Stimulated activated CD8-positive, alpha-beta memory T cell treated with anti-CD3 and anti-CD28 coated beads, Interleukin-12 subunit alpha, Interleukin-12 subunit beta, amount 100 ng/mL, for 24 hours (primary cell): ENCODE data around the gene FAM210A.
"Not testable (repeated sequence)": the region's sequence is repeated elsewhere in the genome, so short reads cannot be mapped to it uniquely, and the experiment has no call there.

Source experiments
- DNase-seq: peaks from one replicate; pipeline ENCODE4 v3.0.0-alpha.2; 2020; ENCODE audit errors: extremely low read depth

FAM210A gene

DNA sequence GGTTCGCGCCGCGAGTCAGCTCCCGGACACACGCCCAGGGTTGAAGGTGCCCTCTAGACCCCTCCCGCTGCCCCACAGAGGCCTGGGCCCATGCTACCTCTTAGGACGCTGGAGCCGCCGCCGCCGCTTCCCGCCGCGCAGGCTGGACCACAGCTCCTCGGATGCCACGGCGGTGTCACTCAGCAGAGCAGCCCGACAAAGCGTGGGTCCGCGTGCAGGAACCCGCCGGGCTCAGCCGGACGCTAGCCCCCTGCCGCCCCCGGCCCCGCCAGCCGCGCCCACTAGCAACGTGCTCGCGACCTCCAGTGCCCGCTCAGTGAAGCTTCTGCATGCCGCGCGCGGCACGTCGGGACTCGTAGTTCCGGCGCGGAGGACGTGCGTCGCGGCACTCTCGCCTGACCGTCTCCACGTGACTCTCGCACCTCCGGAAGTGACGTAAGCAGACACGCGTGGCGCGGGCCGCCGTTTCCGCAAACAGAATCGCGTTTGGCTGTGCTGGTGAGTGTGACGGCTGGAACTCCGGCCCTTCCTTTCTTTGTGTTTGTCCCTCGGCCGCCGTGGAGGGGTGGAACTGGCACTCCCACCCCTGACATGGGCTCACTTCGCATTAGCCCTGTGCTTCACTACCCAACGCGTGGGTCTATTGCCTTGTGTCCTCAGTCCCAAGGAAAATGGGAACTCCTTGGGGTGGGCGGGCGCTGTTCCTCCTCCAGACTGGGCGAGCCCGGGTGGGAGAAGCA lies at the start of gene FAM210A, which contains the start of gene RNMT:
TSS of gene FAM210A (minus strand) at position 327 of the 740 bp plus-strand sequence. CDS start 44,481 bp downstream, outside the sequence.
TSS of gene RNMT (plus strand) at position 442 of the 740 bp plus-strand sequence. CDS start 4,845 bp downstream, outside the sequence.
- peak; percentile 85 for DNase-seq

GRCh38 chr18:13775058-13775457 lies 48.7 kb upstream of the FAM210A start:
- DNase-seq = no peak

GRCh38 chr18:13762690-13763439 lies 36.5 kb upstream of the FAM210A start:
- DNase-seq = no peak

GRCh38 chr18:13760047-13760446 lies 33.7 kb upstream of the FAM210A start:
- DNase-seq = no peak

DNA sequence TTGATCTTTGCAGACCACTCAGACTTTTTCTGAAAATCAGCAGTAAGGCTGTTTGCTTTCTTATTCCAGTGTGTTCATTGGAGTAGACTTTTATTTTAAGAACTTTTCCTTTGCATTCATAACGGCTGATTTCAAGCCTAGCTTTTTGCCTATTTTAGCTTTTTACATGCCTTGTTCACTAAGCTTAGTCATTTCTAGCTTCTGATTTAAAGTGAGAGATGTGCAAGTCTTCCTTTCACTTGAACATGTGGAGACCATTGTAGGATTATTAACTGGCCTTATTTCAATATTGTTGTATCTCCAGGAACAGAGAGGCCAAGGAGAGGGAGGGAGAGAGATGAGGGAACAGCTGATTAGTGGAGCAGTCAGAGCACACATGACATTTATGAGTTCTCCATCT lies 32.3 kb upstream of the FAM210A start:
- DNase-seq = no peak

GRCh38 chr18:13756671-13757070 lies 30.3 kb upstream of the FAM210A start:
- no peak for DNase-seq

GRCh38 chr18:13756261-13756660 lies 29.9 kb upstream of the FAM210A start:
- DNase-seq = no peak

DNA sequence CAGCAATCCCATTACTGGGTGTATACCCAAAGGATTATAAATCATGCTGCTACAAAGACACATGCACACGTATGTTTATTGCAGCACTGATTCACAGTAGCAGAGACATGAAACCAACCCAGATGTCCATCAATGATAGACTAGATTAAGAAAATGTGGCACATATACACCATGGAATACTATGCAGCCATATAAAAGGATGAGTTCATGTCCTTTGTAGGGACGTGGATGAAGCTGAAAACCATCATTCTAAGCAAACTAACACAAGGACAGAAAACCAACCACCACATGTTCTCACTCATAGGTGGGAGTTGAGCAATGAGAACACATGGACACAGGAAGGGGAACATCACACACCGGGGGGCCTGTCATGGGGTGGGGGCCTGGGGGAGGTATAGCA lies 25.2 kb upstream of the FAM210A start:
- not testable (repeated sequence) for DNase-seq

DNA sequence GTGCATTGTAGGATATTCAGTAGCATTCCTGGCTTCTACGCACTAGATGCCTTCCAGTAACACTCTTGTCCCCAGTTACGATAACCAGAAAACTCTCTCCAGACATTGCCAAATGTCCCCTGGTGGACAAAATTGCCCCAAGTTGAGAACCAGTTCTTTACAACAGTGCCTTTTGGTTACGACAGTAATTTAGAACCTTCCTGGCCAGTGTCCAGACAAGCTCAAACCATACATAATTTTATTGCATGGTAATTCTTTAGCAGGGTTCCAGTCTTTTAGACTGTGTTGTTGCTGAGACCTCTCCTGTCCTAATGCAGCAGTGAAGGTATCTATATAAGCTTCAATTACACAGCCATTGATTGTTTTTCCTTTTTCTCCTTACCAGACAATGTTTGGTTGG lies 20.3 kb upstream of the FAM210A start:
- DNase-seq = no peak

GRCh38 chr18:13745696-13746095 lies 19.3 kb upstream of the FAM210A start:
- no peak for DNase-seq

- DNase-seq = no peak
These were observed 9.3 kb upstream of the FAM210A start for GRCh38 chr18:13735681-13736080.

DNA sequence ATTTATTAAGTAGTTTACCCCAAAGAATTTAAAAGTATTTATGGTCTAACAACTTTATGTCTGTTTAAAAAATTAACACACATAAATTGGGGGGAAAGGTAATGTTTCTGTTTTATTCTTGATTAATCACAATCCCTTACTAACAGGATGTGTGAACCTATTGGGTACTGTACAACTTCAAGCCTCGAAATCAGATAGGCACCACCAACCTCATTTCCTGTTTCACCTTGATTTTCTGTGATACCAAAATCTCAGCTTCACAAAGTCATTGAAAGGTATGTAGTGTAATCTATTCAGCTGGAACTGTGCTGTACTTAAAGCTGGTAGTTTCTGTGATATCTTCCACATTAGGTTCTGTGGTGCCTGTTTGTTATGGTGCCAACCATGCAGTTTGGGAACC lies 4.1 kb upstream of the FAM210A start:
- DNase-seq = no peak

DNA sequence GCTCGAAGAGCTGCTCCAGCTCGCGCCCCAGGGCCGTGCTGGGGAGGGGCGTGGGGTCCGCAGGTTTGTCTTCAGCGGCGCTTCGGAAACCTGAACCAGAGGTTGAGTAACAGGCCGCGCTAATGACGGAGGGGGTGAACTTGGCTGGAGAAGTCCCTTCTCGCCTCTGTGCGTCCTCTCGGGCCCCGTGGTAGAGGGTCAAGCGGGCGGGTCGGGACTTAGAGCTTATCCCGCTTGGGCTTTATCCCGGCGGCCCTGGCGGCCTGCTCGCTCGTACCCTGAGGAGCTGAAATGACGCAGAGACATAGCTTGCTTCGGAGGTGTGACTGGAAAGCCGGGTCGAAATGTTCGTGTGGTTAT lies 594 bp upstream of the FAM210A start:
- DNase-seq = peak; percentile 11

DNA sequence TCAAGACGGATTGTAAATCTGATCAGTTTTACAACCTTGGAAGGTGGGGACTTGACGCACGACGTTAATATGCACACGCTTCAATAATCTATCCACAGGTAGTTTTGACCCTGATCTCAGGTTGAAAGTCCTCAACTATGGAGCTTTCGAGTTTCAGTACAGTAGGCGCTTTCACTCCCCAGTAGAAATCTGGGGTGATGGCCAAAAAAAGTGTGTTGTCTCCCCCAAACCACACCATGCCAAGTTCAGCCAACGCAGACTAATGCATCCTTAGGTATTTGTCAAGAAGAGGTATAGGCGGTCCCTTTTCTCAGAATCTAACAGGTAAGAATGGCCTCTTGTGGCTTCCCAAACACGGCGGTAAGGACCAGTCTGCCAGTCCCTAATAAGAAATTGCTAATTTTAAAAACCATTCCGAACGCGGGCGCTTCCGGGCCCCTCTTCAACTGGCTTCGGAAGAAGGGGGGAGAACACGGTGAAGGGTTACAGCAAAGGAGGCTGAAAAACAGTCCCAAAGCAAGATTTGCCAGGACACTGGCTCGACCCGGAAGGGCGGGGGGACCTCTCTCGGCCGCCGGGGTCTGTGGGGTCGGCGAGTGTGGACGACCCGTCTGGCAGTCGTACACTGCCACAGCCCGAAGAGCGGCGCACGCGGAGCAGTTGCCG lies 659 bp downstream of the FAM210A start:
- DNase-seq = no peak

- DNase-seq = no peak
These were observed 5.5 kb downstream of the FAM210A start for GRCh38 chr18:13720847-13721246.

DNA sequence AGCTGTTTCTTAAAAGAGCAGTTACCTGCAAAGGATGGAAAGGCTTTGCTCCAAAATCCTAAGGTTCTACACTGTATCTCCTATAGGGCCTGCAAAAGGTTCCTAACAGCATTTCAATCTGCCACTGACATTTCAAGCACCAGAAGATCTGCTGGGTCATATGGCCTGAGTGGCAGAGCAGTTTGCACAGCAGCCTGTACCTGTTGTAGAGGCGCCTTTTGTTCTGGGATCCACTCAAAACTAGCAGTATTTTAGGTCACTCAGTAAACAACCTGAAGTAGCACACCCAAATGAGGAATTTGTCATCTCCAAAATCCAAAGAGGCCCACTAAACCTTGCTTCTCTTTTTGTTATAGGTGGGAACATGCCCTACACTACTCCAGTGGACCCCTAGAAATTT lies 6.2 kb downstream of the FAM210A start:
- no peak for DNase-seq

DNA sequence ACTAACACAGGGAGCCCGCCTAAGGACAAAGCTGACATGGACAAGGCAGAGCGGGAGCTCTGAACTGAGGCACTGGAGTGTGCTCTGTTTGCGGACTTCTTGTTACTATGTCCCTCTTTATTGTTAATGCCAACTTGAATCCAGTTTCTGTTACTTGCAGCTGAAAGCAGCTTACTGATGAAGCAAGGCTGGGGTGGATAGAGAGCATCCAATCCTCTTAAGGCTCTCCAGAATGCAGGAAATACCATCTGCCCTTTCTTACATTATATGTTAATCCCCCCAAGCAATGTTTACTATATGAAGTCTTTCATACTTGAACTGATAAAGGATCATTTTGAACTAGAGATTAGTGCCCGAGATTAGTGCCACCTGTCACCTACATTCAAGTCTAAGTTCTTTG lies 9.4 kb downstream of the FAM210A start:
- no peak for DNase-seq

DNA sequence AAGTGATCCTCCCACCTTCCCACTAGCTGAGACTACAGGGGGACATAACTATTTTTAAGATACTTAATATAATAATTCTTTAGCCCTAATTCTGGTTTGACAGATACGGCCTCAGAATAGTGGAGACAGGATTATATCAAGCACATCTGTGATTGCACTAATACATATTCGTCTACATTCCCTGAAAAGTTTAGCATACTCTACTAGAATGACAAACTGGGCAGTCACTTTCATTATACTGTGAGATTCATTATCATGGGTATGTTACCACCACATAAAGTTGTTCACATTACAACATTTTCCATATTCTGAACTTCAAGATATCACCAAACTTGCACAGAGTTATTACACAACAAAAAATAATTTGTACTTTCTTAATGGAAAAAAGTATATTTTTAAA lies 11.0 kb downstream of the FAM210A start:
- DNase-seq = no peak

DNA sequence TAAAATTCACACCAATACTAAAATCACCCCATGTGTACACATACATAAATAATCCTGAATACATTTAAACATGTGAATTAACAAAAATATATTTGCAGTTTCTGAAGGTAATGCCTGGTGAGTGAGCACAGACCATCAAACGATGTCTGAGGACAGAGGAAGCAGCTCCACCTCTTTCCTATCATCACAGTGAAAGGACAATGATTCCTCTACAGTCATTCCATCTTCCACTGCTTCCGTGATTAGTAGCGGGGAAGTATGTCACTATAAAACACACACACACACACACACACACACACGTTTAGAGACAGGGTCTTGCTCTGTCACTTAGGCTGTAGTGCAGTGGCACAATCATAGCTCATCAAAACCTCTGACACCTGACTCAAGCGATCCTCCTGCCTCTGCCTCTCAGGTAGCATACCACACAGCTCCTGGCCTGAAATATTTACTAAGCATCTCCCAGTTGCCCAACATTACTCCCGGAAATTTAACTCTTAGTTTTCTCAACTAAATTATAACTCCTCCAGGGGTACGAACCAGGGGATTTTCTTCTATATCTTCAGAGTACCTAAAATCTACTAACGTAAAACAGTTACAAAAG lies 12.8 kb downstream of the FAM210A start:
- DNase-seq = no peak

DNA sequence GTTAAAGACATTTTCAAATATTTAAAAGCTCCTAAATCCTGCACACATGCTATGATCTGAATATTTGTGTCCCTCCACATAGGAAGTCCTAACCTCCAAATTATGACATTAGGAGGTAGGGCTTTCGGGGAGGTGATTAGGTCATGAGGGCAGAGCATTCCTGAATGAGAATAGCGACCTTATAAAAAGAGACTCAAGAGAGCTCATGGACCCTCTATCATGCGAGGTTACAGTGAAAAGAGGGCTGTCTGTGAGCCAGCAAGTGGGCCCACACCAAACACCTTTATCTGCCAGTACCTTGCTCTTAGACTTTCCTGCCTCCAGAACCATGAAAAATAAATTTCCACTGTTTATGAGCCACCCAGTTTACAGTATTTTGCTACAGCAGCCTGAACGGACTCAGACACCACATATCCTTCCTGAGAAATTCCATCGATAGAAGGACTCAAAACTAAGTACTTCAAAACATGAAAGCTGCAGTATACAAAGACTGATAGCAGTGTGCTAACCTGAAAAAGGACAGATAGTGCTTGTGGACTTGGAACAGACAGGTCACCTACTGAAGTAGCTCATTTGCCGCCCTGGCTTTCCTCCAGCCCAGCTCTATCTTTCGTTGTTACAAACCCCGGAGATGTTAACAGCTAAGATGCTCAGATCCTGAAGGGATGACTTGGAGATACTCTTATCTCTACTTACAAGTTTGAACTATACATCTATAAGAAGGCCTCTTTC lies 13.8 kb downstream of the FAM210A start:
- DNase-seq = no peak

DNA sequence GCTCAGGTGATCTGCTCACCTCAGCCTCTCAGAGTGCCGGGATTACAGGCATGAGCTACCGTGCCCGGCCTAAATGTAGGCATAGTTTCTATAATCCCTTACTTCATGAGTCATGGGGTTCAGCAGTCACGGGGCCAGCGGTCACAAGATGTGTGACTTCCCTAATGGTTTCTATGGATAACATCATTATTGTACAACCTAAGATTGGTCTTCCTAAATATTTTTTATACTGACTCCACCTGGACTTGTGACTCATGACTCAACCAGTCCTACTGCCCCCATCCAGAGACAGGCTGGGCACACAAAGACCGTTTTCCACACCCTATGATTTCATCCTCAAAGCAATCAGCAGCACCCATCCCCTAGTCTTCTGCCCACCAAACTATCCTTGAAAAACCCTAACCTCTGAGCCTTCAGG lies 15.9 kb downstream of the FAM210A start:
- DNase-seq = no peak

DNA sequence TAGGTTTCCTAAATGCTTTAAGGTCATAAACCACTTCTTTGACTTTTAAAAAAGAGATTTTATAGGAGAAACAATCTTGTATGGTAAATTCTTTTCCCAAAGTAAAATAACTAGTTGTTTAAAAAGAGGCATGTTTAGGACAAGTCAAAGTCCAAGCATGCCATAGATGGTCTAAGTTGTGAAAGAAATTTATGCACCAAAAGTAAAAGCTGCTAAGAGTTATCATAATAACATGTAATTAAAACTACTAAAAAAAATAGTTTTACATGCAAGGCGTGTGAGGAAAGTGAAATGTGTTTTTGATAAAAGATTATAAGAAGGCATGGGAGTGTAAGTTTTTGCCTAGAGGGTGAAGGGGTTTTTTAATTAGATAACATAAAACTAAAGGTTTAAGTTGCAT lies 22.5 kb downstream of the FAM210A start:
- no peak for DNase-seq
